K562 (cell line): Measurements from ENCODE around the gene ARHGDIB. TPM values are rescaled to one million over a fixed set of nuclear protein-coding genes. Genes with fewer than 3 reads are reported as not detected.

ENCODE experiments used
- ATAC-seq: fragments of 200-7000 bp; cut with Tn5 transposase; 3 replicates; pipeline ENCODE4 v1.9.1; 2020; ENCODE audit warnings: moderate library complexity
- BruUV-seq: library from RNA; stranded (reverse); fragments of 400-500 nt; replicated peaks from 2 replicates; lab custom pipeline; 2021; lab: Mats Ljungman, UMichigan
- CTCF ChIA-PET: fragments of 300-600 bp; formaldehyde crosslinking; extraction: SDS; loops from one replicate; lab custom pipeline; 2021; ENCODE audit warnings: low intra/inter-chr PET ratio; lab: Yijun Ruan, JAX
- POLR2A ChIA-PET: fragments of 300-600, 350-650 bp; sonication (Branson Sonifier 250); formaldehyde crosslinking; extraction: SDS; loops from one replicate; lab custom pipeline; 2021; ENCODE audit warnings: antibody characterized with exemption, inconsistent platforms; lab: Yijun Ruan, JAX
- DNase-seq, 4 experiments: peaks; one replicate each; pipeline versions ENCODE4 v3.0.0 to v3.0.0-alpha.2; 2011 to 2018; ENCODE audit warnings: low spot score in 3 of 4, mixed read lengths in 3 of 4; ENCODE audit errors: extremely low read depth in 1 of 4
- FAIRE-seq: peaks from 2 replicates; lab custom pipeline; 2011; peaks lifted over from hg19 to GRCh38; lab: Jason Lieb, UNC
- H2AFZ ChIP-seq: 2 replicates; pipeline ENCODE4 v1.6.0; 2011; ENCODE audit warnings: low read depth, low read length, control low read depth, inconsistent platforms
- H3K27ac ChIP-seq: fragments of 200-600 bp; 3 replicates; pipeline ENCODE4 v1.8.0; 2011; ENCODE audit warnings: low read depth, mild to moderate bottlenecking, control low read depth, inconsistent platforms, low read length, moderate library complexity, mixed read lengths; ENCODE audit errors: extremely low read depth
- H3K27me3 ChIP-seq, 2 experiments: fragments of 300-600 bp in 1 of 2; 2 replicates in 1 of 2; 3 replicates in 1 of 2; pipeline versions ENCODE4 v1.6.0 to v1.8.0; 2011; ENCODE audit warnings: inconsistent platforms in 2 of 2, low read length in 2 of 2, mild to moderate bottlenecking in 1 of 2, mixed read lengths in 1 of 2, moderate library complexity in 1 of 2; ENCODE audit not compliant: control insufficient read depth in 2 of 2, insufficient read depth in 2 of 2
- H3K36me3 ChIP-seq: fragments of 300-600 bp; 3 replicates; pipeline ENCODE4 v1.8.0; 2011; ENCODE audit warnings: mild to moderate bottlenecking, low read length, inconsistent platforms; ENCODE audit not compliant: control insufficient read depth, insufficient read depth
- H3K4me1 ChIP-seq, 2 experiments: fragments of 200-600 bp in 1 of 2; replicated peaks in 1 of 2; 2 replicates in 1 of 2; 3 replicates in 1 of 2; pipeline versions ENCODE4 v1.5.1 to v1.8.0; 2011; ENCODE audit warnings: inconsistent platforms in 2 of 2, low read length in 2 of 2, mild to moderate bottlenecking in 1 of 2, mixed read lengths in 1 of 2, moderate library complexity in 1 of 2; ENCODE audit not compliant: control insufficient read depth in 2 of 2, insufficient read depth in 2 of 2
- H3K4me2 ChIP-seq: 2 replicates; pipeline ENCODE4 v1.6.1; 2011; ENCODE audit warnings: low read length, control low read depth, inconsistent platforms, mixed read lengths; ENCODE audit not compliant: insufficient read depth
- H3K4me3 ChIP-seq: fragments of 200-600 bp; sonication (generic), shearing (Covaris generic); 2 replicates; pipeline ENCODE4 v1.5.1; 2016; ENCODE audit warnings: control low read depth, inconsistent platforms
- H3K79me2 ChIP-seq: fragments of 200-600 bp; 3 replicates; pipeline ENCODE4 v1.8.0; 2011; ENCODE audit warnings: low read length, inconsistent platforms; ENCODE audit not compliant: control insufficient read depth, insufficient read depth
- H3K9ac ChIP-seq, 2 experiments: 2 replicates each; pipeline versions ENCODE4 v1.6.0 to v1.6.1; 2011; ENCODE audit warnings: low read depth in 2 of 2, low read length in 2 of 2, control low read depth in 1 of 2, inconsistent platforms in 1 of 2, mild to moderate bottlenecking in 1 of 2, mixed read lengths in 1 of 2; ENCODE audit not compliant: insufficient read depth in 1 of 2
- H3K9me1 ChIP-seq: one replicate; pipeline ENCODE4 v1.6.0; 2011; ENCODE audit warnings: inconsistent platforms, mild to moderate bottlenecking, low read length, moderate library complexity; ENCODE audit not compliant: control insufficient read depth, insufficient read depth
- H3K9me3 ChIP-seq: replicated peaks from 2 replicates; pipeline ENCODE4 v1.5.1; 2011; ENCODE audit warnings: low read depth, low read length, inconsistent platforms; ENCODE audit not compliant: control insufficient read depth, insufficient read depth
- H4K20me1 ChIP-seq: replicated peaks from 2 replicates; pipeline ENCODE4 v1.6.1; 2011; ENCODE audit warnings: low read length, inconsistent platforms, mixed read lengths; ENCODE audit not compliant: control insufficient read depth, insufficient read depth
- C11orf30 ChIP-seq: fragments of 450-650 bp; IDR thresholded peaks from 2 replicates; pipeline ENCODE4 v1.6.1; 2016; ENCODE audit warnings: low read depth, mild to moderate bottlenecking
- CBFA2T2 ChIP-seq: fragments of 450-650 bp; conservative IDR thresholded peaks from 2 replicates; pipeline ENCODE4 v1.6.1; 2017; ENCODE audit warnings: mild to moderate bottlenecking
- CBFA2T3 ChIP-seq: fragments of 450-650 bp; IDR thresholded peaks from 2 replicates; pipeline ENCODE4 v1.6.1; 2017
- CEBPB ChIP-seq: fragments of 450-650 bp; IDR thresholded peaks from 2 replicates; pipeline ENCODE4 v1.6.1; 2016; ENCODE audit warnings: missing genetic modification characterization, missing compliant biosample characterization
- CXXC5 ChIP-seq: fragments of 250-450 bp; sonication (Bioruptor Pico); IDR thresholded peaks from 2 replicates; pipeline ENCODE4 v1.8.0; 2022; ENCODE audit warnings: inconsistent platforms, mild to moderate bottlenecking, moderate library complexity
- E2F1 ChIP-seq: sonication (generic); formaldehyde crosslinking; IDR thresholded peaks from 2 replicates; pipeline ENCODE4 v1.8.1; 2023; ENCODE audit warnings: mild to moderate bottlenecking, missing genetic modification reagents, moderate library complexity
- EP300 ChIP-seq: IDR thresholded peaks from 2 replicates; pipeline ENCODE4 v1.6.1; 2012; ENCODE audit warnings: low read length, improper control_type of control experiment
- FOSL1 ChIP-seq: fragments of 200-800 bp; sonication (Bioruptor generic); conservative IDR thresholded peaks from 2 replicates; pipeline ENCODE4 v1.6.1; 2016; ENCODE audit warnings: missing genetic modification characterization, missing compliant biosample characterization
- JUND ChIP-seq, 2 experiments: IDR thresholded peaks; 2 replicates in 1 of 2; 3 replicates in 1 of 2; pipeline ENCODE4 v1.6.1; 2011; ENCODE audit warnings: borderline replicate concordance in 2 of 2, low read depth in 2 of 2, low read length in 2 of 2, improper control_type of control experiment in 1 of 2, missing biosample characterization in 1 of 2, missing genetic modification characterization in 1 of 2, missing genetic modification reagents in 1 of 2
- KHSRP ChIP-seq: fragments of 450-650 bp; IDR thresholded peaks from 2 replicates; pipeline ENCODE4 v1.6.1; 2017
- KLF16 ChIP-seq: IDR thresholded peaks from 2 replicates; pipeline ENCODE4 v1.6.1; 2016; ENCODE audit warnings: antibody characterized with exemption
- MAFG ChIP-seq: fragments of 450-650 bp; conservative IDR thresholded peaks from 2 replicates; pipeline ENCODE4 v1.6.1; 2016; ENCODE audit warnings: missing genetic modification characterization, missing compliant biosample characterization
- NFE2 ChIP-seq: IDR thresholded peaks from 2 replicates; pipeline ENCODE4 v1.6.1; 2014; ENCODE audit warnings: antibody characterized with exemption, low read depth
- NFIC ChIP-seq: fragments of 450-650 bp; IDR thresholded peaks from 2 replicates; pipeline ENCODE4 v1.6.1; 2017; ENCODE audit warnings: mild to moderate bottlenecking, inconsistent platforms
- POLR2AphosphoS5 ChIP-seq: IDR thresholded peaks from 2 replicates; pipeline ENCODE4 v1.6.1; 2011; ENCODE audit warnings: mild to moderate bottlenecking, low read depth, low read length, moderate library complexity; ENCODE audit not compliant: control insufficient read depth, insufficient read depth
- SMAD4 ChIP-seq: fragments of 250-450 bp; sonication (Bioruptor Pico); conservative IDR thresholded peaks from 2 replicates; pipeline ENCODE4 v1.8.0; 2021; ENCODE audit warnings: inconsistent platforms, mild to moderate bottlenecking, moderate library complexity
- SOX6 ChIP-seq: fragments of 450-650 bp; IDR thresholded peaks from 2 replicates; pipeline ENCODE4 v1.6.1; 2014; ENCODE audit warnings: mild to moderate bottlenecking
- STAT5B ChIP-seq: fragments of 250-450 bp; sonication (Bioruptor Pico); IDR thresholded peaks from 2 replicates; pipeline ENCODE4 v1.8.0; 2021; ENCODE audit warnings: mild to moderate bottlenecking, inconsistent platforms
- TAL1 ChIP-seq: fragments of 450-650 bp; IDR thresholded peaks from 2 replicates; pipeline ENCODE4 v1.6.1; 2016; ENCODE audit warnings: mild to moderate bottlenecking
- TARDBP ChIP-seq: fragments of 450-650 bp; IDR thresholded peaks from 2 replicates; pipeline ENCODE4 v1.6.1; 2016
- TCF3 ChIP-seq: sonication (generic); formaldehyde crosslinking; IDR thresholded peaks from 2 replicates; pipeline ENCODE4 v1.4.0; 2020; ENCODE audit warnings: mild to moderate bottlenecking, missing genetic modification reagents
- TEAD4 ChIP-seq, 2 experiments: sonication (generic) in 1 of 2; formaldehyde crosslinking in 1 of 2; IDR thresholded peaks; 2 replicates each; pipeline versions ENCODE4 v1.6.1 to v1.8.0; 2012 to 2022; ENCODE audit warnings: borderline replicate concordance in 1 of 2, inconsistent platforms in 1 of 2, low read length in 1 of 2, mild to moderate bottlenecking in 1 of 2, missing genetic modification reagents in 1 of 2
- TRIM24 ChIP-seq, 2 experiments: fragments of 450-650 bp; IDR thresholded peaks; 2 replicates each; pipeline ENCODE4 v1.6.1; 2016
- ZBED1 ChIP-seq: IDR thresholded peaks from 2 replicates; pipeline ENCODE4 v1.6.1; 2014
- WGBS: fragments of 100-300 bp; shearing (Covaris generic); methylation state at CpG from one replicate; pipeline ENCODE4 v1.1.6; 2016; ENCODE audit warnings: low coverage, mixed read lengths; ENCODE audit not compliant: insufficient coverage; ENCODE audit errors: missing lambda C conversion rate; 5-methylcytosine and 5-hydroxymethylcytosine counted together
- in situ Hi-C: fragments of 300-500 bp; cut with MboI; formaldehyde crosslinking; loops from 4 replicates; pipeline ENCODE4 v1.15.0; 2018; ENCODE audit warnings: inconsistent platforms, mixed read lengths
- intact Hi-C: fragments of 100-400 bp; cut with micrococcal nuclease; formaldehyde crosslinking; loops from 2 replicates; pipeline ENCODE4 v1.14.2; 2022
- polyA plus RNA-seq, 8 experiments: library from polyadenylated mRNA; depleted of rRNA in 4 of 8; stranded (reverse) in 5 of 8; unstranded in 3 of 8; fragments of >200 nt; fragmentation: Nextera tagmentation in 2 of 8; fragmentation: Illumina TruSeq in 1 of 8; extraction: Ambion mirVana in 2 of 8; extraction: Trizol in 1 of 8; gene quantifications; 2 replicates each; pipeline versions ENCODE4 v1.2.1 to v1.2.3, GENCODE V29; 2011 to 2014; ENCODE audit warnings: inconsistent platforms in 1 of 8, missing spikeins in 1 of 8
- total RNA-seq, 7 experiments: library from RNA; depleted of rRNA in 6 of 7; stranded (reverse); fragments of >200 nt in 6 of 7; fragmentation: Illumina TruSeq in 2 of 7; extraction: Trizol in 2 of 7; gene quantifications; 2 replicates each; pipeline versions ENCODE4 v1.2.1 to v1.2.3, GENCODE V29; 2011 to 2021; ENCODE audit warnings: low replicate concordance in 1 of 7

Gene ARHGDIB
- total and polyA plus RNA-seq, 9 of the 15 experiments (the other 6 are each of a cell fraction or from before 2014, with no cell fraction given), result 9.5 to 204 (median 116) TPM

- CTCF ChIA-PET, result no interaction called here
- WGBS, result 1% methylated on average over 7 of the region's 7 CpGs
- TF ChIP-seq E2F1 (CRISPR knock-in tag) (no peak), STAT5B (CRISPR knock-in tag) (no peak), TRIM24 (IDR thresholded peaks at IDR 0.05) (peak in 1 of 2 experiments; percentile 50; a peak in 1 of 4 replicates), TEAD4 (IDR thresholded peaks at IDR 0.05; ENCODE audit: low read length) (peak; percentile 84), TEAD4 (CRISPR knock-in tag; IDR thresholded peaks at IDR 0.05; ENCODE audit: borderline replicate concordance) (no peak), CXXC5 (CRISPR knock-in tag) (peak; percentile 21; the same call in 1 of the 2 replicates), JUND (IDR thresholded peaks at IDR 0.05; ENCODE audit: borderline replicate concordance, low read depth, low read length) (peak; percentile 20; the same call in 1 of the 2 replicates), JUND (tag; IDR thresholded peaks at IDR 0.05; ENCODE audit: borderline replicate concordance, low read depth, low read length) (peak; percentile 53; the same call in 1 of the 3 replicates), NFE2 (peak; percentile 42), SMAD4 (0 out of 2 replicates have a peak, but pooled peaks have one; percentile 20), NFIC (peak; percentile 23; the same call in 1 of the 2 replicates), CBFA2T2 (peak; percentile 79), SOX6 (no peak; the same call in 1 of the 2 replicates), ZBED1 (no peak), CEBPB (tag) (peak; percentile 24; the same call in 1 of the 2 replicates), CBFA2T3 (peak; percentile 86), C11orf30 (0 out of 2 replicates have a peak, but pooled peaks have one; percentile 26), POLR2AphosphoS5 (0 out of 2 replicates have a peak, but pooled peaks have one; percentile 22), KLF16 (peak; percentile 51; the same call in 1 of the 2 replicates), TCF3 (0 out of 2 replicates have a peak, but pooled peaks have one; percentile 12), KHSRP (no peak), TAL1 (peak; percentile 64; the same call in 1 of the 2 replicates), TARDBP (no peak), EP300 (peak; percentile 32; the same call in 1 of the 2 replicates), MAFG (tag) (peak; percentile 67), FOSL1 (tag) (peak; percentile 79)
These were observed 64.8 kb downstream of the ARHGDIB start for GRCh38 chr12:14896521-14897169.

More at GRCh38 chr12:14896521-14897169, 64.8 kb downstream of the ARHGDIB start:
- no peak for FAIRE-seq
- in situ Hi-C loops (no loop called here), intact Hi-C loops (no loop called here)
- no peaks in the 10 kb centered on the region for H3K9me1 ChIP-seq
- H3K9me3 ChIP-seq, result no peaks in the 10 kb centered on the region
- H4K20me1 ChIP-seq, result no peaks in the 10 kb centered on the region
- H3K4me1 ChIP-seq, result no peaks in the 10 kb centered on the region; a peak in 1 of 5 replicates
- H3K4me3 ChIP-seq, result no peak overlapping the region
- peaks cover 0 to 3% of the 10 kb centered on the region in 2 experiments; a peak in 1 of 5 replicates for H3K27me3 ChIP-seq
- no peak overlapping the region for H2AFZ ChIP-seq
- H3K79me2 ChIP-seq, result no peaks in the 10 kb centered on the region
- no peak overlapping the region for H3K27ac ChIP-seq
- no peaks in the 10 kb centered on the region for H3K36me3 ChIP-seq
- DNase-seq, result peak in 2 of 4 experiments; percentile 4 to 55
- no peak for ATAC-seq
- POLR2A ChIA-PET, result no interaction called here
- no peak overlapping the region for H3K4me2 ChIP-seq
- no TSS peak for BruUV-seq
- no peak overlapping the region for H3K9ac ChIP-seq
